HG02943 (cell line): ENCODE measurements around the gene WDR37.

Experiments
- ATAC-seq: cut with Tn5 transposase; IDR thresholded peaks from one replicate; pipeline ENCODE4 v1.9.1; 2021; ENCODE audit warnings: mild to moderate bottlenecking, low read depth, moderate library complexity; ENCODE audit not compliant: unreplicated experiment

The WDR37 gene

GRCh38 chr10:1180071-1180730 lies 124.0 kb downstream of the WDR37 start:
- ATAC-seq, result no peak

- no peak for ATAC-seq
Observed at GRCh38 chr10:1180836-1181235, 124.7 kb downstream of the WDR37 start.
